ENCODE data around the gene CRELD2.

Gene CRELD2

GRCh38 chr22:49953027-49953679 is 34.7 kb downstream of the CRELD2 start:
- TF ChIP-seq, protein P1, sequence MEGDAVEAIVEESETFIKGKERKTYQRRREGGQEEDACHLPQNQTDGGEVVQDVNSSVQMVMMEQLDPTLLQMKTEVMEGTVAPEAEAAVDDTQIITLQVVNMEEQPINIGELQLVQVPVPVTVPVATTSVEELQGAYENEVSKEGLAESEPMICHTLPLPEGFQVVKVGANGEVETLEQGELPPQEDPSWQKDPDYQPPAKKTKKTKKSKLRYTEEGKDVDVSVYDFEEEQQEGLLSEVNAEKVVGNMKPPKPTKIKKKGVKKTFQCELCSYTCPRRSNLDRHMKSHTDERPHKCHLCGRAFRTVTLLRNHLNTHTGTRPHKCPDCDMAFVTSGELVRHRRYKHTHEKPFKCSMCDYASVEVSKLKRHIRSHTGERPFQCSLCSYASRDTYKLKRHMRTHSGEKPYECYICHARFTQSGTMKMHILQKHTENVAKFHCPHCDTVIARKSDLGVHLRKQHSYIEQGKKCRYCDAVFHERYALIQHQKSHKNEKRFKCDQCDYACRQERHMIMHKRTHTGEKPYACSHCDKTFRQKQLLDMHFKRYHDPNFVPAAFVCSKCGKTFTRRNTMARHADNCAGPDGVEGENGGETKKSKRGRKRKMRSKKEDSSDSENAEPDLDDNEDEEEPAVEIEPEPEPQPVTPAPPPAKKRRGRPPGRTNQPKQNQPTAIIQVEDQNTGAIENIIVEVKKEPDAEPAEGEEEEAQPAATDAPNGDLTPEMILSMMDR (IDR thresholded peaks at IDR 0.05; ENCODE audit: low read length) = no peak
- TF ChIP-seq EZH2 (IDR thresholded peaks at IDR 0.05; ENCODE audit: borderline replicate concordance, low read length) = no peak
- no peaks in the 10 kb centered on the region for H3K36me3 ChIP-seq (ENCODE audit: insufficient read depth, low read length)
- no peaks in the 10 kb centered on the region for H3K9me3 ChIP-seq (ENCODE audit: low read length)
- no peaks in the 10 kb centered on the region for H3K9me2 ChIP-seq (ENCODE audit: low read depth, low read length)
- no peak overlapping the region for H3K27ac ChIP-seq (ENCODE audit: low read depth, low read length, poor library complexity, severe bottlenecking)
- no peak overlapping the region for H3K4me3 ChIP-seq (ENCODE audit: low read depth, low read length, poor library complexity, severe bottlenecking)
- H3K4me2 ChIP-seq (ENCODE audit: low read length) = no peak overlapping the region
- no peaks in the 10 kb centered on the region for H4K20me1 ChIP-seq (ENCODE audit: insufficient read depth, low read length)
- H3K79me2 ChIP-seq (ENCODE audit: insufficient read depth, low read length) = no peaks in the 10 kb centered on the region
- H3K9ac ChIP-seq (ENCODE audit: low read length) = no peak overlapping the region
- H3F3A ChIP-seq (ENCODE audit: insufficient read depth, low read length) = no peaks in the 10 kb centered on the region
- H3K4me1 ChIP-seq (ENCODE audit: insufficient read depth, low read length, severe bottlenecking) = no peaks in the 10 kb centered on the region
- no peak overlapping the region for H2AFZ ChIP-seq (ENCODE audit: low read length)
- H3K27me3 ChIP-seq (ENCODE audit: insufficient read depth, low read length) = 0 out of 2 replicates have a peak, but pooled peaks cover 6% of the 10 kb centered on the region

DNA sequence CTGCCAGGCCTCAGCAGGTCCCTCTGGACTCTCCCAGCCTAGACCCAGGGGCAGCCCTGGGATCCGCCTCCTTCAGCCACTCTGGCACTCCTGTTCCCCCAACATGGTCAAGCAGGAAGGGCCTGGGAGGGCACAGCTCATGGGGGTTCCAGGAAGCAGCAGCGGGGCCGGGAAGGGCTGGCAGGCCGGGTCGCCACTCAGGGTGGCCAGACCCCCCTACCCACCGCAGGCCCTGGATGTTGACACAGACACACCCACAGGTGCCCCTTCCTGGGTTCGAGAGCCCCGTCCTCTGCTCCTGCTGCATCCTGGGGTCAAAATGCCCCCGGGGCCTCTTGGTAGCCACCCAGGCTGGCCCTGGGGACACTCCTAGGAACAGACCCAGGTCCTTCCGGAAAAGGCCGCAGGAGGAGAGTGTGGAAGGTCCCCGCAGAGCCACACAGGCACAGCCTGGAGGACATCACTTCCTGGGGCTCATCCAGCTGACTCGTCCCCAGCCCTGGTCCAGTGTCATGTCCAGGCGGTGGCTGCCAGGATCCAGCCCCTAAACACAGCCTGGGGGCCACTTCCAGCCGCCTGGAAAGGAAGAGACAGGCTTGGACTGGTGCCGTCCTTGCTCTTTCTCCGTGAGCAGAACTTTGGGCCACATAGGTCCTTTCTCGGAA is 35.4 kb downstream of the CRELD2 start:
- Histone ChIP-seq H3K9me2 (ENCODE audit: low read depth, low read length) (no peaks in the 10 kb centered on the region), H3K36me3 (ENCODE audit: insufficient read depth, low read length) (no peaks in the 10 kb centered on the region), H4K20me1 (ENCODE audit: insufficient read depth, low read length) (no peaks in the 10 kb centered on the region), H3K4me1 (ENCODE audit: insufficient read depth, low read length, severe bottlenecking) (no peaks in the 10 kb centered on the region), H3K9ac (ENCODE audit: low read length) (no peak overlapping the region), H3K4me3 (ENCODE audit: low read depth, low read length, poor library complexity, severe bottlenecking) (no peak overlapping the region), H3K79me2 (ENCODE audit: insufficient read depth, low read length) (no peaks in the 10 kb centered on the region), H3K9me3 (ENCODE audit: low read length) (no peaks in the 10 kb centered on the region), H3K27ac (ENCODE audit: low read depth, low read length, poor library complexity, severe bottlenecking) (no peak overlapping the region), H3K4me2 (ENCODE audit: low read length) (no peak overlapping the region), H2AFZ (ENCODE audit: low read length) (no peak overlapping the region), H3F3A (ENCODE audit: insufficient read depth, low read length) (no peaks in the 10 kb centered on the region), H3K27me3 (ENCODE audit: insufficient read depth, low read length) (0 out of 2 replicates have a peak, but pooled peaks cover 6% of the 10 kb centered on the region)
- TF ChIP-seq, protein P1 (IDR thresholded peaks at IDR 0.05; ENCODE audit: low read length) = no peak
- TF ChIP-seq EZH2 (IDR thresholded peaks at IDR 0.05; ENCODE audit: borderline replicate concordance, low read length) = no peak

- H3K9me3 ChIP-seq (ENCODE audit: low read length) = no peaks in the 10 kb centered on the region
- H3K4me3 ChIP-seq (ENCODE audit: low read depth, low read length, poor library complexity, severe bottlenecking) = no peak overlapping the region
- no peaks in the 10 kb centered on the region for H3F3A ChIP-seq (ENCODE audit: insufficient read depth, low read length)
- H2AFZ ChIP-seq (ENCODE audit: low read length) = no peak overlapping the region
- no peak overlapping the region for H3K27ac ChIP-seq (ENCODE audit: low read depth, low read length, poor library complexity, severe bottlenecking)
- H3K4me2 ChIP-seq (ENCODE audit: low read length) = no peak overlapping the region
- no peak overlapping the region for H3K9ac ChIP-seq (ENCODE audit: low read length)
- H4K20me1 ChIP-seq (ENCODE audit: insufficient read depth, low read length) = no peaks in the 10 kb centered on the region
- no peaks in the 10 kb centered on the region for H3K9me2 ChIP-seq (ENCODE audit: low read depth, low read length)
- H3K4me1 ChIP-seq (ENCODE audit: insufficient read depth, low read length, severe bottlenecking) = peaks cover 1% of the 10 kb centered on the region
- 0 out of 2 replicates have a peak, but pooled peaks cover 6% of the 10 kb centered on the region for H3K27me3 ChIP-seq (ENCODE audit: insufficient read depth, low read length)
- no peaks in the 10 kb centered on the region for H3K79me2 ChIP-seq (ENCODE audit: insufficient read depth, low read length)
- no peaks in the 10 kb centered on the region for H3K36me3 ChIP-seq (ENCODE audit: insufficient read depth, low read length)
- TF ChIP-seq, protein P1 (IDR thresholded peaks at IDR 0.05; ENCODE audit: low read length) = no peak
- TF ChIP-seq EZH2 (IDR thresholded peaks at IDR 0.05; ENCODE audit: borderline replicate concordance, low read length) = no peak
Measured at GRCh38 chr22:49954354-49954753, 35.9 kb downstream of the CRELD2 start.

Measured in OCI-LY1 (cell line).